Peyer's patch (tissue), 4 donors: ENCODE results near the gene COL27A1. TPM values are rescaled to one million over a fixed set of nuclear protein-coding genes. Genes with fewer than 3 reads are reported as not detected.

Source experiments
- DNase-seq, 3 donors: peaks; one replicate each; pipeline ENCODE4 v3.0.0-alpha.2; 2017 to 2019
- H3K27ac ChIP-seq, 4 donors: fragments of 200-600 bp; sonication (generic); one replicate each; pipeline ENCODE4 v1.5.1; 2016 to 2019
- H3K27me3 ChIP-seq, 2 donors: fragments of 200-600 bp; sonication (generic); one replicate each; pipeline ENCODE4 v1.5.1; 2019
- H3K36me3 ChIP-seq, 3 donors: fragments of 200-600 bp; sonication (generic); one replicate each; pipeline ENCODE4 v1.5.1; 2016 to 2019
- H3K4me1 ChIP-seq, 4 donors: fragments of 200-600 bp; sonication (generic); one replicate each; pipeline ENCODE4 v1.5.1; 2016 to 2019
- H3K4me3 ChIP-seq, 4 donors: fragments of 200-600 bp; sonication (generic); 1 replicate in 3 of 4; 2 replicates in 1 of 4; pipeline ENCODE4 v1.5.1; 2016 to 2019; ENCODE audit warnings: mild to moderate bottlenecking in 1 of 4
- H3K9me3 ChIP-seq, 4 donors: fragments of 200-600 bp; sonication (generic); one replicate each; pipeline ENCODE4 v1.5.1; 2016 to 2019; ENCODE audit warnings: mild to moderate bottlenecking in 1 of 4
- CTCF ChIP-seq, 6 experiments: fragments of 450-650 bp in 4 of 6; fragments of 200-600 bp in 2 of 6; sonication (generic) in 1 of 6; IDR thresholded peaks; one replicate each; pipeline ENCODE4 v1.5.1; 2017 to 2019; ENCODE audit warnings: antibody characterized with exemption in 6 of 6, mild to moderate bottlenecking in 3 of 6, moderate library complexity in 1 of 6
- POLR2A ChIP-seq, 2 donors: fragments of 450-650 bp; IDR thresholded peaks; one replicate each; pipeline ENCODE4 v1.5.1; 2017; ENCODE audit warnings: antibody characterized with exemption in 2 of 2, mild to moderate bottlenecking in 2 of 2, moderate library complexity in 2 of 2
- total RNA-seq, 4 donors: library from RNA; depleted of rRNA; stranded (reverse); fragments of >200 nt; gene quantifications; one replicate each; pipeline ENCODE4 v1.1.0, GENCODE V29; 2016

The COL27A1 gene
- total RNA-seq, 4 donors from 2014 or later: 5.8 to 23.1 (median 7.2) TPM

GRCh38 chr9:114351932-114352331 lies 196.6 kb downstream of the COL27A1 start:
- Histone ChIP-seq H3K4me1 (peaks cover 0 to 23% (median 13%) of the 10 kb centered on the region in 4 donors), H3K9me3 (no peaks in the 10 kb centered on the region), H3K4me3 (no peak overlapping the region), H3K27ac (peak overlapping the region in 2 of 4 donors; percentile 32 to 64), H3K36me3 (peaks cover 0 to 92% (median 3%) of the 10 kb centered on the region in 3 donors), H3K27me3 (no peaks in the 10 kb centered on the region)
- TF ChIP-seq POLR2A (IDR thresholded peaks at IDR 0.05): no peak
- TF ChIP-seq CTCF (IDR thresholded peaks at IDR 0.05): no peak
- no peak for DNase-seq

GRCh38 chr9:114355821-114356220 lies 200.5 kb downstream of the COL27A1 start:
- no peak for TF ChIP-seq CTCF (IDR thresholded peaks at IDR 0.05)
- no peak for TF ChIP-seq POLR2A (IDR thresholded peaks at IDR 0.05)
- Histone ChIP-seq H3K4me1 (peaks cover 0 to 7% (median 0%) of the 10 kb centered on the region in 4 donors), H3K4me3 (no peak overlapping the region), H3K9me3 (no peaks in the 10 kb centered on the region), H3K27me3 (no peaks in the 10 kb centered on the region), H3K36me3 (peaks cover 0 to 93% (median 3%) of the 10 kb centered on the region in 3 donors), H3K27ac (no peak overlapping the region)
- no peak for DNase-seq

- no peak overlapping the region for H3K4me3 ChIP-seq
- H3K4me1 ChIP-seq: peaks cover 0 to 7% (median 0%) of the 10 kb centered on the region in 4 donors
- no peak overlapping the region for H3K27ac ChIP-seq
- H3K27me3 ChIP-seq: no peaks in the 10 kb centered on the region
- H3K9me3 ChIP-seq: no peaks in the 10 kb centered on the region
- TF ChIP-seq CTCF (IDR thresholded peaks at IDR 0.05): no peak
- TF ChIP-seq POLR2A (IDR thresholded peaks at IDR 0.05): no peak
- peaks cover 0 to 95% (median 3%) of the 10 kb centered on the region in 3 donors for H3K36me3 ChIP-seq
- no peak for DNase-seq
Observed at GRCh38 chr9:114356792-114357191, 201.5 kb downstream of the COL27A1 start.

GRCh38 chr9:114357360-114357759 lies 202.0 kb downstream of the COL27A1 start:
- DNase-seq: no peak

GRCh38 chr9:114357911-114358328 lies 202.6 kb downstream of the COL27A1 start:
- H3K4me1 ChIP-seq: no peaks in the 10 kb centered on the region
- peaks cover 0 to 96% (median 3%) of the 10 kb centered on the region in 3 donors for H3K36me3 ChIP-seq
- H3K27me3 ChIP-seq: no peaks in the 10 kb centered on the region
- no peaks in the 10 kb centered on the region for H3K9me3 ChIP-seq
- no peak overlapping the region for H3K4me3 ChIP-seq
- H3K27ac ChIP-seq: no peak overlapping the region
- DNase-seq: no peak
- TF ChIP-seq CTCF (IDR thresholded peaks at IDR 0.05) (no peak), POLR2A (IDR thresholded peaks at IDR 0.05) (no peak)

More at GRCh38 chr9:114357360-114357759, 202.0 kb downstream of the COL27A1 start:
- TF ChIP-seq POLR2A (IDR thresholded peaks at IDR 0.05): no peak
- no peak for TF ChIP-seq CTCF (IDR thresholded peaks at IDR 0.05)
- no peak overlapping the region for H3K4me3 ChIP-seq
- no peak overlapping the region for H3K27ac ChIP-seq
- peaks cover 0 to 95% (median 3%) of the 10 kb centered on the region in 3 donors for H3K36me3 ChIP-seq
- H3K9me3 ChIP-seq: no peaks in the 10 kb centered on the region
- no peaks in the 10 kb centered on the region for H3K27me3 ChIP-seq
- H3K4me1 ChIP-seq: peaks cover 0 to 4% (median 0%) of the 10 kb centered on the region in 4 donors

GRCh38 chr9:114359801-114360200 lies 204.5 kb downstream of the COL27A1 start:
- Histone ChIP-seq H3K36me3 (peaks cover 0 to 98% (median 3%) of the 10 kb centered on the region in 3 donors), H3K9me3 (no peaks in the 10 kb centered on the region), H3K4me1 (peaks cover 0 to 15% (median 9%) of the 10 kb centered on the region in 4 donors), H3K27ac (peak overlapping the region in 1 of 4 donors; percentile 8), H3K4me3 (no peak overlapping the region), H3K27me3 (no peaks in the 10 kb centered on the region)
- no peak for TF ChIP-seq CTCF (IDR thresholded peaks at IDR 0.05)
- no peak for TF ChIP-seq POLR2A (IDR thresholded peaks at IDR 0.05)
- DNase-seq: no peak
